Measurements from ENCODE around the gene PSMD8.
"Not testable (repeated sequence)": the region's sequence is repeated elsewhere in the genome, so short reads cannot be mapped to it uniquely, and the experiment has no call there.

GRCh38 chr19:38410407-38410806 lies 36.0 kb downstream of the PSMD8 start:
- not testable (repeated sequence) for TF ChIP-seq CTCF (IDR thresholded peaks at IDR 0.05; ENCODE audit: low read depth, low read length); EZH2phosphoT487 (IDR thresholded peaks at IDR 0.05; ENCODE audit: low read depth)

All from OCI-LY3 (cell line).